Measurements from ENCODE around the gene OBSCN.

OBSCN gene

GRCh38 chr1:228348708-228349467 is 141.0 kb downstream of the OBSCN start:
- DNase-seq, result no peak

GRCh38 chr1:228349701-228350171 is 141.9 kb downstream of the OBSCN start:
- no peak for DNase-seq

GRCh38 chr1:228350179-228350742 is 142.4 kb downstream of the OBSCN start:
- DNase-seq, result no peak

GRCh38 chr1:228350831-228351781 is 143.3 kb downstream of the OBSCN start:
- DNase-seq, result no peak

- DNase-seq, result no peak
Measured at GRCh38 chr1:228351850-228352249, 144.0 kb downstream of the OBSCN start.

GRCh38 chr1:228352677-228353481 is 145.0 kb downstream of the OBSCN start:
- DNase-seq, result no peak

- DNase-seq, result no peak
Measured at GRCh38 chr1:228353601-228354371, 145.9 kb downstream of the OBSCN start.

- no peak for DNase-seq
Measured at GRCh38 chr1:228354390-228355320, 146.8 kb downstream of the OBSCN start.

- no peak for DNase-seq
Measured at GRCh38 chr1:228356897-228357680, 149.2 kb downstream of the OBSCN start.

GRCh38 chr1:228358039-228358763 is 150.4 kb downstream of the OBSCN start:
- no peak for DNase-seq

- no peak for DNase-seq
Measured at GRCh38 chr1:228358764-228359612, 151.1 kb downstream of the OBSCN start.

GRCh38 chr1:228359613-228360532 is 152.0 kb downstream of the OBSCN start:
- DNase-seq, result no peak

- no peak for DNase-seq
Measured at GRCh38 chr1:228360533-228361313, 152.9 kb downstream of the OBSCN start.

GRCh38 chr1:228361314-228362140 is 153.7 kb downstream of the OBSCN start:
- DNase-seq, result no peak

Measured in activated CD4-positive, alpha-beta T cell treated with anti-CD3 and anti-CD28 coated beads, Interleukin-2, amount 50 U/mL, for 1 hour (primary cell).